Adipose tissue (tissue), 3 donors: ENCODE measurements around the gene TDRD9. TPM values are rescaled to one million over a fixed set of nuclear protein-coding genes. Genes with fewer than 3 reads are reported as not detected.

Experiments used
- polyA plus RNA-seq, 3 donors: library from polyadenylated mRNA; stranded (reverse); fragments of 200-250 nt; gene quantifications; one replicate each; pipeline ENCODE4 v1.2.3, GENCODE V29; 2013
- donor health status: healthy with polysubstance abuse.
- donor health status: Bipolar disorder and iron deficiency.
- donor health status: healthy.

TDRD9 gene
- polyA plus RNA-seq, 3 donors = 1.3 to 2.7 (median 2.0) TPM

Other genes with a start within 250 kb of the TDRD9 start
- 1 to 10 TPM; 2.4 to 3.6 (median 3.1) TPM for gene XRCC3, start 213.0 kb upstream of the TDRD9 start, polyA plus RNA-seq
- gene ZFYVE21, start 212.6 kb upstream of the TDRD9 start, polyA plus RNA-seq = 100 to 1,000 TPM in 1 of 3 donors, 10 to 100 TPM in 2; 30.2 to 107 (median 81.8) TPM
- 10 to 100 TPM in 2 of 3 donors, 1 to 10 TPM in 1; 9.7 to 12.7 (median 12.6) TPM for gene PPP1R13B, start 80.9 kb upstream of the TDRD9 start, polyA plus RNA-seq
- not detected for gene RD3L, start 14.1 kb downstream of the TDRD9 start, polyA plus RNA-seq
- gene ASPG, start 157.2 kb downstream of the TDRD9 start, polyA plus RNA-seq = 1 to 10 TPM in 2 of 3 donors, under 1 TPM in 1; 0.67 to 2.0 (median 2.0) TPM
- gene KIF26A, start 210.1 kb downstream of the TDRD9 start, polyA plus RNA-seq = 1 to 10 TPM; 5.0 to 7.7 (median 6.4) TPM